Astrocyte of the spinal cord (primary cell): ENCODE measurements around the gene CLBA1.
A peak's percentile ranks its signal among the peaks of the same experiment; 100 is the strongest.

ENCODE experiments used
- DNase-seq: peaks from one replicate; pipeline ENCODE4 v3.0.0; 2011; ENCODE audit warnings: low read depth, low spot score
- H3K4me3 ChIP-seq: 2 replicates; pipeline ENCODE4 v1.5.1; 2011; ENCODE audit warnings: low read depth, mild to moderate bottlenecking, low read length, moderate library complexity
- in situ Hi-C: cut with HindIII; loops from 2 replicates; pipeline ENCODE4 v1.10.0; 2017; ENCODE audit warnings: low sequenced_read_pairs
- TF ChIP-seq, protein P1 (sequence below): IDR thresholded peaks from 2 replicates; pipeline ENCODE4 v1.5.1; 2012; ENCODE audit warnings: low read depth, mild to moderate bottlenecking, low read length, inconsistent platforms

Gene CLBA1

DNA sequence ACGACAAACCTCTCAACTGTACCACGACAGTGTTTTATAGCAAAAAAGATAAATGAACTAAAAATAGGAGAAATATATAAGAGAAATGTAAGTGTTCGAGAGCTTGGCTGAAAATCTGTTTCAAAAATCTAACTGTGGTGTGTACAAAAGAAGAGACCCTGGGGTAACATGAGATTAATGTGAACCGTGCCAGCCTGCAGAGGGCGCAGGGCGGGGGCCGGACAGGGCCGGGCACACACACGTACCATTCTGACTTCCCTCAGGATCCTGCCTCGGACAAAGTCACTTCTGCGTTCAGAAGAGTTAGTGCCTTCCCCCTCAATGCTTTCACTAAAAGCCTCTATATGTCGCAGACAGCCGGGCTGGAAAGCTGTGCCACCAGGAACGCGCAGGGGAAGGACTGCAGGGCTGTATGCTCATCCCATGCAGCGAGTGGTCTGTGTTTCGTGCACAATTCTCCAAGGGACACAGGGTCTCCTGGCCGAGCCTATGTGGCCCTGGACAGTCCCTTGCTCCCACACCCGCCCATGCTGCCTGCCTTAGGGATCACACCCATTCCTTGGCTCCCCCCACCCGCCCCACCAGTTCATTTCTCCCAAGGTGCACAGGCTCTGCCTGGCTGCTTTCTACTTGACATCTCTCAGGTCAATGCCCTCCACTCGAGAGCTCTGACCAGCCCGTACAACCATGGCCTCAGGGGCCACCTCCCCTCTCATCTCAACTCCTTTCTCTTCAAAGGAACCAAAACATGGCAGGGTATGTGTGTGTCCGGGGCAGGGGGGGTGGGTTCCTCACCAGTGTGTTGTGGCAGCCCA, 26.8 kb downstream of the CLBA1 start:
- TF ChIP-seq, protein P1, sequence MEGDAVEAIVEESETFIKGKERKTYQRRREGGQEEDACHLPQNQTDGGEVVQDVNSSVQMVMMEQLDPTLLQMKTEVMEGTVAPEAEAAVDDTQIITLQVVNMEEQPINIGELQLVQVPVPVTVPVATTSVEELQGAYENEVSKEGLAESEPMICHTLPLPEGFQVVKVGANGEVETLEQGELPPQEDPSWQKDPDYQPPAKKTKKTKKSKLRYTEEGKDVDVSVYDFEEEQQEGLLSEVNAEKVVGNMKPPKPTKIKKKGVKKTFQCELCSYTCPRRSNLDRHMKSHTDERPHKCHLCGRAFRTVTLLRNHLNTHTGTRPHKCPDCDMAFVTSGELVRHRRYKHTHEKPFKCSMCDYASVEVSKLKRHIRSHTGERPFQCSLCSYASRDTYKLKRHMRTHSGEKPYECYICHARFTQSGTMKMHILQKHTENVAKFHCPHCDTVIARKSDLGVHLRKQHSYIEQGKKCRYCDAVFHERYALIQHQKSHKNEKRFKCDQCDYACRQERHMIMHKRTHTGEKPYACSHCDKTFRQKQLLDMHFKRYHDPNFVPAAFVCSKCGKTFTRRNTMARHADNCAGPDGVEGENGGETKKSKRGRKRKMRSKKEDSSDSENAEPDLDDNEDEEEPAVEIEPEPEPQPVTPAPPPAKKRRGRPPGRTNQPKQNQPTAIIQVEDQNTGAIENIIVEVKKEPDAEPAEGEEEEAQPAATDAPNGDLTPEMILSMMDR = peak; percentile 33
- in situ Hi-C loops = no loop called here
- H3K4me3 ChIP-seq = no peak overlapping the region
- DNase-seq = no peak

DNA sequence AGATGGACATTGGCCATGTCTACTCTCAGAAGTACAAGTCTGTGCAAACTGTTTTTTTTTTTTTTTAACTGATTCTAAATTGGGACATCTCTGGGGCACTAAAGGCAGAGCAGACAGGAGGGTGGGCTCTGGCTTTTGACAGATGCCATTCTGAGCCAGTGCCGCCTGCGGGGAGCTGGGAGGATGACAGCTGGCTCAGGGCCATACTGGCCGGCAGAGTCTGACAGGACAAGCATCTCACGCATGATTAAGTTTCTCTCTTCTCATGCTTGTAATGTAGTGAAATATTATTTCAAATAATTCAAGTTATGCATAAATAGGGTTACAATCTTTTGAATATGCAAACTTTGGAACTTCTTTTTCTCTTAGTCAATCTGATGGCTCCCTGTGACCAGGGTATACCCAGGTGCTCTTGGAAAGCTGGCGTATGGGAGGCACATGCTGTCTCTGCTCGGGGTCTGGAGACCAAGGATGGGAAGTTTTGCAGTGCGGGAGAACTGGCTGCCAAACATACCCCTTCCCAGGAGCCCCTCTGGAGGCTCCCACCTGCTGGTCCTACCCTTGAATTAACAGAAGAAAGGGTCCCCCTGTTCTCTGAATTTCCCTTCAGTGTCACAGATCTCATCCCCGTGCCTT, 27.7 kb downstream of the CLBA1 start:
- in situ Hi-C loops = no loop called here
- no peak overlapping the region for H3K4me3 ChIP-seq
- TF ChIP-seq, protein P1 = no peak
- no peak for DNase-seq

DNA sequence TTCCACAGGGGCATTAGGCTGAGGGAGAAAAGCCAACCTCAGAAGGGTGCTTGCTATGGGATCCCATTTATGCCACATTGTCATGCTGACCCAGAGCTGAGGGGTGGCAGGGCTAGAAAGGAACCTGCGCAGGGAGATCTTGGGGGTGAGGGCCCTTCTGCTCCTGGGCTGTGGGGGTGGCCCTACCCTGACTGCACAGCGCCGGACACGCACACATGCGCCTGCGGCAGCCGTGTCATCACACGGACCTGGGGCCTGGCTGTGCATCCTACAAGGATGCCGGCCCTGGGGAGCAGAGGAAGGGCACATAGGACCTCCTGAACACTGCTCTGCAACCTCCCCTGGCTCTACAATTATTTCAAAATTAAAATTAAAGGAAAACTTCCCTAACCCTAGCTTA, 28.4 kb downstream of the CLBA1 start:
- DNase-seq = no peak
- no peak overlapping the region for H3K4me3 ChIP-seq
- TF ChIP-seq, protein P1 = no peak
- in situ Hi-C loops = no loop called here

DNA sequence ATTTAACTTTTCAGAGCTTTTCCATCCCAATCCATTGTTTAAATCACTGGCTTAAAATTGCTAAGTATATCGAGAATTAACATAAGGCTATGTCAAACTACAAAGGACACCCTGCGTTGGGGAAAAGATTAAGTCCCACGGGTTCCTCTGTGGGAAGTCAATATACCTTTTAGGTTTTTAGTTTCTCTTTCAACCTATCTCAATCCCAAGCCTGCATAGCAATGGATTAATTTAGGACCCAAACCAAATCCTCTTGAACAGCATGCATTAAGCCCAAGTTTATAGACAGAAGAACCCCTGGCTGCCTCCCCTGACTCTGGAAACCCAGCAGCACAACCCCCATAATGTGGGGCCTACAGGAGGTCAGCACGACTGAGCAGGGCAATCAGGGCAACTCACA, 29.0 kb downstream of the CLBA1 start:
- DNase-seq = no peak
- TF ChIP-seq, protein P1 = no peak
- H3K4me3 ChIP-seq = no peak overlapping the region
- in situ Hi-C loops = no loop called here

DNA sequence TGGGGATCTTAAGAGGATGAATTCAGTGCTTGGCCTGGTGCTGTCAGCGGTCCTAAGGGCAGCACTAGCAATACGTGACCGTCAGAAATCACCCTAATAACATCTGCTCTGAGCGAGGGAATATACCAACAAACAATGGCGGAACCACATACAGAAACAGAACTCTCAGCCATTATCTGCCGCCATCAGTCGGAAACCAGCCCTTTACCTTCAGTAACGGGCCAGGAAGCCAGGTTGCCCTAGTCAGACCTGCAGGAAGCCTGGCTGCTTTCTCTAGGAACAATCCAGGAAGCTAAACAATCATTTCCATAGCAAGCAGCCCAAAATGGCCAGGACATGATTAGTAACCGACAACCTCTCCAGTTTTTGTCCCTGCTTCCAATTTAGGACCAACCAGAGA, 29.7 kb downstream of the CLBA1 start:
- in situ Hi-C loops = no loop called here
- H3K4me3 ChIP-seq = no peak overlapping the region
- TF ChIP-seq, protein P1 = no peak
- no peak for DNase-seq

DNA sequence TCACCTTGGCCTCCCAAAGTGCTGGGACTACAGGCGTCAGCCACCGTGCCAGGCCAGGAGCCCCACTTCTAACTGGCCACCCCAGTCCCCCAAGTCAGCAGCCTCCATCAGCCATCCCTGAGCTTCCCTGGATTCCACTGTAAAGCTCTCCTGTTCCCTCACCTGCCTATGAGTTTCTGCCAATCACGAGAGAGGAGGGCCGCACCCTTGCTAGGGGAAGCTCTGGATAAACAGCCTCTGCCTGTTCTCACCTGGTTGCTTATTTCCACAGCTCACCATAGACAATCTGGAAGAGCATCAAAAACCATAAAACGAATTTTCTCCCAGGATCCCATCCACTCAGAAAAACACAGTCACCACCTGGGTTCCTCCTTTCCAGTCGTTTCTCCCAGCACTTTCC, 30.3 kb downstream of the CLBA1 start:
- DNase-seq = no peak
- TF ChIP-seq, protein P1 = no peak
- in situ Hi-C loops = no loop called here
- H3K4me3 ChIP-seq = no peak overlapping the region
